T-helper 2 cell treated with Interferon-gamma antibody and Interleukin-4, amounts not matched to agents 100 ng/mL and 5 ng/mL, for 36 hours (primary cell): Measurements from ENCODE around the gene NAA15. TPM values are rescaled to one million over a fixed set of nuclear protein-coding genes. Genes with fewer than 3 reads are reported as not detected.
"Not testable (repeated sequence)": the region's sequence is repeated elsewhere in the genome, so short reads cannot be mapped to it uniquely, and the experiment has no call there.

ENCODE experiments used
- intact Hi-C: fragments of 100-400 bp; cut with micrococcal nuclease; formaldehyde crosslinking; loops from one replicate; pipeline ENCODE4 v1.15.1; 2023
- total RNA-seq: library from RNA; stranded (reverse); gene quantifications from 2 replicates; pipeline ENCODE4 v1.2.3, GENCODE V29; 2022

Gene NAA15
- total RNA-seq, 1 donor from 2014 or later, result 71.4 TPM

DNA sequence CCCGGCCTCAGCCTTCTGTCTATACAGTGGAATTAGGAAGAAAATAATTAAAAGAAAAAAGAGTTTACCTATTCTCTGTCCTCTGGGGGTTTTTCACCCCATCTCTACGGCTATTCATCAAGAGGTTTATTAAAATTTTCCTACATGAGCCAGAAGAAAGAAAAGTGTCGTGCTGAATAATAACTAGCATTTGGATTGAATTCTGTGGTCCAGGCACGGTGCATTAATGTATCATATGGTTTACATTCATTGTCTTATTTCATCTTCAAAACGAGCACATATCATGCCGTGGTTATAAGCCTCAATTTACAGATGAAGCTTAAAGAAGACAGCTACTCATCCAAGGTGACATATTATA is 5.4 kb upstream of the NAA15 start:
- intact Hi-C loops, result loop anchor here (1.0 kb wide), 4 partner anchors 67 to 266 kb away; no protein-coding TSS in a partner anchor

DNA sequence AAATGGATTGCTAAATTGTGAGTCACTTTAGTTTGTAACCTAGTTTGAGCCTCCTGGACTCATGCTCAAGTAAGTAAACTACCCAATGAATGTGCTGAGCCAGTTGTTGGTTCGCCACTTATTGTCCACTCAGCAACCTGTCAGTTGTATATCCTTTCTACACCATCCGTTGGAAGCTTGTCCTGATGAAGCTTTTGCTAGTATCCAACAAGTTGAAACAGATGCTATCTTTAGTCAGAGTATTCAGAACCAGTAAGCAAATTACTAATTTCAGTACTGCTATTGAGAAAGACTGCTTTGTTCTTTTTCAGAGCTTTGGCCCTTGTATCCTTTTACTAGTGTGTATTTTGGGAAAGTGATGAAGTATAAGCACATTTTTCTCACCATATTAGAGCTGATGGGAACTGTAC is 4.3 kb upstream of the NAA15 start:
- intact Hi-C loops, result no loop called here

DNA sequence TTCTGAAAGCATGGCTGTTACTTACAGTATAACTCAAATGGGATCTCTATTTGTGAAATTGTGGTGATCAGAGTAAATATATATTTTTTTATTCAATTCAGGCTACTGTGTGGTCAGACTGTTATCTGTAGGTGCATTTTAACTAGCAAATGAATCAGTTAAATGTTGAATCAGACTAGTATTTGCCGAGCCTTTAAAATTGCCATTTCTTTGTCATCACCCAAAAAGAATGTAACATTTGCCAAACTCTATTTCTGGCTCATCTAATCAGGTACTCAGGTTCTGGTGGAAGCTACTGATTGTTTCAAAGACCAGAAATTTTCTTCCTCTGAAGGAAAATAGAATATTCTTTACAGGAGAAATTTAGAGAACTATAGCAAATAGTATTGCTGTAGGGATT is 1.8 kb upstream of the NAA15 start:
- intact Hi-C loops, result no loop called here

DNA sequence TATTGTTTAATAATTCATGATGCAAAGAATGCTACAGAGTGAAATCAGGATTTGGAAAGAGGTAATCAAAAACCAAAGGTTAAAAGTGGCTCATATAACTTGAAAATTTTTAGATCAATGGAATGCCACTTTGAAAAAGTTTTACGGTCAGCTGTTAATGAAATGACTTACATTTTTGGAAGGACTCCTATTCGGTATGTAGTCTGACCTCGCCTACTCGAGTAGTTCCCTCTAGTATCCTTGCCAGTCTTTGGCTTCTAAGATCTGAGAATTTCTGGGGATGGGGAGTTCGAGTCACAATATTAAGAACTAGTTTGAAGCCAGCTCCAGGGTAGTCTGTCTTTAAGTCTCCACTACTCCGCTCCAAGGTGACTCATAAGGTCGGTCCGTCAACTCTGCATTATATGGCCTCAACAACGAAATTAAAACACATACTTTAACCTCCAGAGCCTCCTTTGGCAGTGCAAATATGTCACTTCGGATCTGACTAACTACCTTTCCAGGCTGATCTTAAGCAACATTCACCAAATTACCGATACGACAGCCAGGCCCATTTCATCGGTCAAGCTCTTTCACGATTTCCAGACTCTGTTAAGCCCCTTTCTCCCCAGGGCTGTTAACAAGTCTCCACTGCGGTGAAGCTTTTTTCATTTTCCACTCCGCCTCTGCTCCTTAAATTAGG is 733 bp upstream of the NAA15 start:
- intact Hi-C loops, result loop anchor here (1.0 to 10.0 kb wide), 11 partner anchors 12 to 1224 kb away; partner anchors contain the start of genes ELF2, ELMOD2, MAML3 and NOCT

DNA sequence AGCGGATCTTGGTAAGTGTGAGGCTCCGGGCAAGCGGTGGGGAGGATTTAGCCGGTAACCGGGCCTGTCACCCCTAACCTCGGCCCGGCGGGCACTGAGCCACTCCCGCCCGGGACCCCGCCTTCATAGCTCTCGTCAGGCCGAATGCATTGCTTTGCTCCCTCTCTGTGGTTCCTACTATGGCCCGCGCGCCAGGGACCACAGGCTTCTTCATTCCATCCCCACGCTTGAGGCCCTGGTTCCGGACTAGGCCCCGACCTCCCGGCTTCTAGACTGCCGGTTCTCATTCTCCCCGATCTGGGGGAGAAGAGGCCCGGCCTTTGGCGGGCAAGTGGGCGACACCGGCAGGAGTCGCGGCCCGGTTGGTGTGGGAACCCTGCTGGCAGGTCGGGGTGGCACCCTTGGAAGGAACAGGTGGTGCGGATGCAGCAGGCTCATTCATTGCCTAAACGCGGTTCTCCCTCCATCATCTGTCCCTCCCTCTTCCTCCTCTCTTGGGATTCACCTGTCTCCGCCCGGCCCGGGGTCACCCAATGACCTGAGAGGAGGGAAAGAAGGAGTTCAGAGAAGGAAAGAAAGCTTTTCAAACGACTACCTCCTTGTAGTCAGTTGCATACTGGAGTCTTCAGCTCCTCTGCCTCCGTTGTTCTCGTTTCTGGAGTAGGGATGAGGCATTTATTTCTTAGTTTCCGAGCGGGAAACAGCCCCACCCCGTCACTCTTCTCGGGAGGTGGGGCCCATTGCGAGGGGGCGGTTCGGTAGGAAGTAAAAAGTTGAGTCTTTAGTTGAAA is 711 bp downstream of the NAA15 start, which contains the start of gene NDUFC1:
TSS of gene NDUFC1 (minus strand) at position 657 of the 791 bp plus-strand sequence. CDS start 6,679 bp downstream, outside the sequence.
- intact Hi-C loops, result loop anchor here (1.0 to 10.0 kb wide), 10 partner anchors 10 to 1223 kb away; partner anchors contain the start of genes ELF2, ELMOD2, MAML3 and NOCT

DNA sequence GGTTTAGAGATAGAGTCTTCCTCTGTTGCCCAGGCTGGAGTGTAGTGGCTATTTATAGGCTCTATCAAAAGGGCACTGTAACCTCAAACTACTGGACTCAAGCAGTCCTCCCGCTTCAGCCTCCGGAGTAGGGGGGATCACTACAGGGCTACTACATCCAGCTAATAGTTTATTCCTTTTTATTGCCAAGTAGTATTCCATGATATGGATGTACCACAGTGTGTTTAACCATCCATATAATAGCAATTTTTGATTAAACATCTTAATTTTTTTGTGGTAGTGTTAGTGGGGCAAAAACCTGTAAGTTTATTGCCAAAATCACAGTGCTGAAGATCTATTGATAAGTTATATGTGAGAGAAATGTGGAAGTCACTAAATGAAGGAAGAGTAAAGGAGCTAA is 3.6 kb downstream of the NAA15 start:
- intact Hi-C loops, result loop anchor here (5.0 to 10.0 kb wide), 3 partner anchors 847 to 1220 kb away; partner anchors contain the start of genes ELMOD2 and MAML3

DNA sequence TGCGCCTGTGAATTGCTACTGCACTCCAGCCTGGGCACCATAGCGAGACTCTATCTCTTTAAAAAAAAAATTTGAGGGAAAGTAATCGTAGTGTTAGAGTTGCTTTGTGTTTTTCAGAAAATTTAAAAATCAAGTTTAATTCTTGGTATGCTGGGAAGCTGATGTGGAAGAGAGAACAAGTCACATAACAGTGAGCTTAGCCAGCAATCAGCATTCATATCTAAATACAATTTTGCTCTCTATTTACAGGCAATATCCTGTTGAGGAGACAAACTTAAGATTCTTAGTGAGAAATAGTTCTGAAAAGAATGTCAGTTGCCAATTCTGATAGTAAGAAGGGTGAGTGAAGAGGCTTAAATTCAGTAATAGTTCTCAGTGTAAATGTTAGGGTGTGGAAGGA is 10.6 kb downstream of the NAA15 start:
- intact Hi-C loops, result loop anchor here (1.0 kb wide), 1 partner anchor 11 kb away; the partner anchor contains the start of gene NAA15

DNA sequence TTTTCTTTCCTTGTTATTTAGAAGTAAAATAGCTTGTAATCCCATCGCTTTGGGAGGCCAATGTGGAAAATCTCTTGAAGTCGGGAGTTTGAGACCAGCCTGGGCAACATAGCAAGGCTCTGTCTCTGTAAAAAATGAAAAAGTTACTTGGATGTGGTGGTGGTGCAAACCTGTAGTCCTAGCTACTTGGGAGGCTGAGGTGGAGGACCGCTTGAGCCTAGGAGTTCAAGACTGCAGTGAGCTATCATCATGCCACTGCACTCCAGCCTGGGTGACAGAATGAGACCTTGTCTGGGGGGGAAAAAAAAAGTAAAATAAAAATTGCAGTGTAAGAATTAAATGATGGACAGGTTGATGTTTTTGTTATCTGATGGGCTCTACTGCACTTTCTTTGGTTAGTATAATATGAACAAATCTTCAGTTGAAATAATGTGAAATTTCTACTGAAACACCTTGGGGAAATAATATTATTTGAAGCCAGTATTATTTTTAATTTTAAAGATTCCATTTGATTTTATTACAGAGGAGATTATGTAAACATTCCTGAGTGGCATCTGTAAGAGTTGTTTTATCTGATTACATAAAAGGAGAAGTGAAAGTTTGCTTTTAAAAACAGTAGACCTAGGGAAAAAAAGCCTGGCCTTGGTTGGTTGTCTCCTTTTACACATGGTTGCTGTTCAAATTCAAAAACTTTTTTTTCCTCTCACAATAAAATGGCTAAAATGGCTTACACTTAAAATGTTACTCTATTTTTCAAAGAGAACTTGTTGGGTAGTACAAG is 11.4 kb downstream of the NAA15 start:
- intact Hi-C loops, result loop anchor here (1.0 kb wide), 1 partner anchor 11 kb away; the partner anchor contains the start of gene NAA15

DNA sequence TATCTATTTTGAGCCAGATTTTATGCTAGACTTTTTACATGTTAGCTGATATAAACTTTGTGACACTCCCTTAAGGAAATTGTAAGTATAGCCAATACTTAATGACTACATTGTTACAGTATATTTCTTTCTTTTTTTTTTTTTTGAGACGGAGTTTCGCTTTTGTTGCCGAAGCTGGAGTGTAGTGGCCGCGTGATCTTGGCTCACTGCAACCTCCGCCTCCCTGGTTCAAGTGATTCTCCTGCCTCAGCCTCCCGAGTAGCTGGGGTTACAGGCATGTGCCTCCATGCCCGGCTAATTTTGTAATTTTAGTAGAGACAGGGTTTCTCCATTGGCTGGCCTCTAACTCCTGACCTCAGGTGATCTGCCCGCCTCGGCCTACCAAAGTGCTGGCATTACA is 12.1 kb downstream of the NAA15 start:
- intact Hi-C loops, result not testable (repeated sequence)

DNA sequence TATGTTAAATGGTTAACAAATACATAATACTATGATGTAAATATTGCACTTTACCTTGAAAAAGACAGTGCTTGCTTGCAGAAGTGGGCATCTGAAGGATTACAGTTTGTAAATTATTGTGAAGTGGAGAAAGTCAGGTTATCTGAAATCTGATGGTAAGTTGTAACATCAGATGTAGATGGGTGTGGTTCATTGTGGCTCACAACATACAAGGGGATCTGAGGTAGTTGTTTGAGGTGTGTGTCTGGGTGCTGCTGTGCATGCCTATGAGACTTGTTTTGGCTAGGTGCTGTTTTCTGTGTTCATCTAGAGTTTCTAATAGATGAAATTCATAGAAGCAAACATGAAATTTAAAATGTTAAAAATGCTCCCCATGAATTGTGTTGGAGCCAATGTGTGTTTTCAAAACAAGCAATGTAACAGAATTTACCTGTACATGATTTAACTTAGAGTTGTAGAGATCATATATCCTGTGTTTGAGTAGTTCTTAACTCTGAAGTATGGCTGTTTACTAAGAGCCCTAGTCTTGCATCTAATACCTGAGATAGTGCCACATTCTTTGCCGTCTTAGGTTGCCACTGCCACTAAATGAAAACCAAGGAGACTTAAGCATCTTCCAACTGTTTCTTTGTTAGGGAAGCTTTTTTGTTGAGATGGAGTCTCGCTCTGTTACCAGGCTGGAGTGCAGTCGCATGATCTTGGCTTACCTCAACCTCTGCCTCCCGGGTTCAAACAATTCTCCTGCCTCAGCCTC is 12.9 kb downstream of the NAA15 start:
- intact Hi-C loops, result no loop called here

DNA sequence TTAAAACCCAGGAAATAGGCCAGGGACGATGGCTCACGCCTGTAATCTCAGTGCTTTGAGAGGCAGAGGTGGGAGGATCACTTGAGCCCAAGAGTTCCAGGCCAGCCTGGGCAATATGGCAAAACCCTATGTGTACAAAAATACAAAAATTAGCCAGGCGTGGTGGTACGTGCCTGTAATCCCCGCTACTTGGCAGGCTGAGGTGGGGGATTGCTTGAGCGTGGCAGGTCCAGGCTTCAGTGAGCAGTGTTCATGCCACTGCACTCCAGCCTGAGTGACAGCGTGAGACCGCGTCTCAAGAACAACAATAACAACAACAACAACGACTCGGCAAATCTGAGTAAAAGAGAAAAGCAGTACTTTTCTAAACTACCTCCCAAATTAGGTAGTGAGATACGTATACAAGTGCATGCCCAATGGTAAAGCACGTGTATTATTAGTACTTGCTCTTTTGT is 13.9 kb downstream of the NAA15 start:
- intact Hi-C loops, result no loop called here

DNA sequence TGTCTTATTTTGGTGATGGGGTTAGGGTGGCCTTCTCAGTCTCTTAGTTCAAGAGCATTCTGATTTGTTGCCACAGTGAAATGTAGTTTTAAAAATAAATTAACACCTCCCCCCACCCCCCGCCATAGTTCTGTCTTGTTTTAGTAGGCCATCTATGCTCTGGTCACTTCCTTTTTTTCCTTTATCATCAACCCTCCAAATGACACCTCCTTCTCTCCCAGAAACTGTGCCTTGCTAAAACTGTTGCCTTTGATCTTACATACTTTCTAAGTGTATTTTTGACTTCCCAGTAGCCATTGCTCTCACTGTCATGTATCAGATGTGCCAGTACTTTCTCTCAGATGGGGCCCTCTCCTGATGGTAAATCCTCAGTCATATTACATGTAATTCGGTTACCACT is 15.4 kb downstream of the NAA15 start:
- intact Hi-C loops, result no loop called here

DNA sequence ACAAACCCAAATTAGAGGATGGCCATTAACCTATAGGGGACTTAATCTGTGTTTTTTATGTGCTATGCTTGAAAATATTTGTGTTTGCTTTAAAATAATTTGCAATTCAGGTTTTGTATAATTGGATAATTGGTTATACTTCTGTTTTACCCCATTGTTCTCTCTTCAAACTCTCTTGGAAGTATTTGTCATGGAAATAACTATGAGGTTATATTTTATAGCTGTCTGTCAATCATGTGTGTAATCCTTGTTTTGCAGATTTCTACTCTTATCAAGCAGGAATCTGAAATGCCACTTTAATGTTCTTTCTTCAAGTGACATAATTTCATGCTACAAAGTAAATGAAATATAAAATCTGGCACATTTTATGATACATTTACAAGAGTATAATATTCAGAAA is 16.3 kb downstream of the NAA15 start:
- intact Hi-C loops, result no loop called here

DNA sequence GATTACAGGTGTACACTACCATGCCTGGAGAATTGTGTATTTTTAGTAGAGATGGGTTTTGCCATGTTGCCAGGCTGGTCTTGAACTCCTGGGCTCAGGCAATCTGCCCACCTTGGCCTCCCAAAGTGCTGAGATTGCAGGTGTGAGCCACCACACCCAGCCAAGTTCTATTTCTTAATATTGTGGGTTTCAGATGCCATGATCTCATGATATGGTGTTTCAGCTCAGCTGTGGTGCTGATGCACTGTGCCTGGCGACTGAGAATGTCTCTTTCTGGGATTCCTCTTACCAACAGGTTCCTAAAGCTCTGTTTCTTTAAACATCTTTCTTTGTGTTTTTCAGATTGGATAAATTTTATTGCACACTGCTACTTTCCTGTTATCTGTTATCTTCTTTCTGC is 18.3 kb downstream of the NAA15 start:
- intact Hi-C loops, result no loop called here

DNA sequence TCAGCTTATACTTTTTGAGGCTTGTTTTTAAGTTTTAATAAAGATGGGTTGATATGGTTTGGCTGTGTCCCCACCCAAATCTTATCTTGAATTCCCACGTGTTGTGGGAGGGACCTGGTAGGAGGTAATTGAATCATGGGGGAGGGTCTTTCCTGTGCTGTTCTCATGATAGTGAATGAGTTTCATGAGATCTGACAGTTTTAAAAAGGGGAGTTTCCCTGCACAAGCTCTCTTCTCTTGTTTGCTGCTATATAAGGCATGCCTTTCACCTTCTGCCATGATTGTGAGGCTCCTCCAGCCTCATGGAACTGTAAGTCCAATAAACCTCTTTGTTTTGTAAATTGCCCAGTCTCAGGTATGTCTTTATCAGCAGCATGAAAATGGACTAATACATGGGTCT is 20.8 kb downstream of the NAA15 start:
- intact Hi-C loops, result not testable (repeated sequence)

DNA sequence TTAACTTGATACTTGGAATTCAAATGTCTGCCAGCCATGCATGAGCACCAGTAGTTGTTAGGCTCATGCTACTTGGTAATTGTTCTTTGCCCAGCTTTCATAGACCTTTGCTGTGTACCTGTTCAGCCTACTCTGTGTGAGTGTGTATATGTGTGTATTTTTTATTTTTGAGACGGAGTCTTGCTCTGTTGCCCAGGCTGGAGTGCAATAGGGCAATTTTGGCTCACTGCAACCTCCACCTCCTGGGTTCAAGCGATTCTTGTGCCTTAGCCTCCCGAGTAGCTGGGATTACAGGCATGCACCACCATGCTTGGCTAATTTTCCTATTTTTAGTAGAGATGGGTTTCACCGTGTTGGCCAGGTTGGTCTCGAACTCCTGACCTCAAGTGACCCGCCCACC is 21.2 kb downstream of the NAA15 start:
- intact Hi-C loops, result not testable (repeated sequence)

DNA sequence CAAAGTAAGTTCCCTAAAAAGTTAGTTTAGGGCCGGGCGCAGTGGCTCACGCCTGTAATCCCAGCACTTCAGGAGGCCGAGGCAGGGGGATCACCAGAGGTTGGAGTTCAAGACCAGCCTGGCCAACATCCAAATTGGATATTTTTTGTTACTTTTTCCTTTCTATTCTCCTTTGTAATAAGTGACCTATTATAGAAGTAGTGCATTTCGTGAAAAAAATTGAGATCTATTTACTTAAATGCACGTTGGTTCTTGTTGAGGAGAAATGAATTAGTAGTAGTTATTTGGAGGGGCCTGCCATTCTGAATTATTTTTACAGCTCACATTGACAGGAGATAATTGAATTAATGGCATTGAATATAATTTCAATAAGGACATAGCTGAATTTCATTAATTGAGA is 23.3 kb downstream of the NAA15 start:
- intact Hi-C loops, result no loop called here

DNA sequence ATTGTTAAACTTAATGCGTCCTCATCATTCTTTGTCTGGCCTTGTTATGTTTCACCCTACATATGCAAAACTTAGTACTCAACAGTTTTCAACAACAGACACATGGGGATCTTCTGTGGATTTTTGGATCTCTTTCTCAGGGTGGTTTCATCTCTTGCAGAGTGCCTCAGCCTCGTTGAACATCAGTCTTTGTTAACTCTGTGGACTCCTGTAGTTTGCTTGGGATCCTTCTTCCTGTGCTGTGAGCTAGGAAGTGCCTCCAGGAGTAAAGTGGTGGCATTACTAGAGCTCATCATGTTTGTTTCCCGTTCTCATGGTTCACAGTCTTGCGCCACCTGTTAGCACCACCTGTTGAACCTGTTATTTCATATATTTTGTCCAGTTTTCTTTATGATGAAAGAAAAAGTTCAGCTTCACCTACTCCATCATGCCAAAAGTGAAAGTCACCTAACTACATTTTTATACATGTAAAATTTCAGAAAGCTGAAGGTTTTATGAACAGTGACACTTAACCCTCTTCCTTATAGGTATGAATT is 28.4 kb downstream of the NAA15 start:
- intact Hi-C loops, result no loop called here

DNA sequence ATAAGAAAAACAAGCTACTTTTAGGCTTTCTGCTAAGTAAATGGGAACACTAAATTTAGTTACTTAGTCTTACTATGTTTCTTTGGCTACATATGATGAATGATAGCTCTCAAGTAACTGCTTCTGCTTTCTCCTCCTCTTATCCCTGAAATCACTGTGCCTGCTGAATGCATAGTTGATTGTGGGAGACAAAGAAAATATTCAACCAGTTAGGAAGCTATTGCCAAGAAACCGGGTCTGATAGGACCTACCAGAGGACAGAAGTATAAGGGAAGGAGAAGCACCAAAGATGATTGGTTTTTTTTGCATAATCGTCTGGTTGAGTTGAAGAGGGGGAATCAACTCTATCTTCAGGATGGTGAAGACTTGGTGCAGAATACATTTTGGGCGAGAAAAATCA is 29.0 kb downstream of the NAA15 start:
- intact Hi-C loops, result no loop called here

DNA sequence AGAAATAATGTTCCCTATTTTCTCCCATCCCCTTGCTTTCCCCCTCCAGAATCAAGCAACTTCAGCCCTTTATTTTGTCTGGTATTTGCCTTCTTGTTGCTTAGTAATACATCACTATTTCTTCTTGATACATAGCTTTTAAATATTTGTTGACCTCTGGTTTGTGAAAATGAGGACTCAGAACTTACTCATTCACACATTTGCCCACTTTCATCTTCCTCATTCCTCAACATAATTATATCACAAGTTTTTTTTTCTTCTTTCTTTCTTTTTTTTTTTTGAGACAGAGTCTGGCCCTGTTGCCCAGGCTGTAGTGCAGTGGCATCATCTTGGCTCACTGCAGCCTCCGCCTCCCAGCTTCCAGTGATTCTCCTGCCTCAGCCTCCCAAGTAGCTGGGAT is 29.9 kb downstream of the NAA15 start:
- intact Hi-C loops, result no loop called here
